Muscle of leg (tissue), 11 donors: ENCODE results near the gene TTBK2. TPM values are rescaled to one million over a fixed set of nuclear protein-coding genes. Genes with fewer than 3 reads are reported as not detected.

Experiments used
- DNase-seq: peaks from one replicate; pipeline ENCODE4 v3.0.0; 2013
- H3K27ac ChIP-seq: one replicate; pipeline ENCODE4 v1.5.1; 2013; ENCODE audit warnings: mild to moderate bottlenecking, low read length, control low read depth
- H3K27me3 ChIP-seq: one replicate; pipeline ENCODE4 v1.6.1; 2013; ENCODE audit warnings: low read length; ENCODE audit not compliant: control insufficient read depth, insufficient read depth
- H3K36me3 ChIP-seq: one replicate; pipeline ENCODE4 v1.6.1; 2013; ENCODE audit warnings: low read length; ENCODE audit not compliant: control insufficient read depth, insufficient read depth
- H3K4me1 ChIP-seq: one replicate; pipeline ENCODE4 v1.6.1; 2013; ENCODE audit warnings: low read length; ENCODE audit not compliant: control insufficient read depth, insufficient read depth
- H3K4me3 ChIP-seq: one replicate; pipeline ENCODE4 v1.5.1; 2013; ENCODE audit warnings: low read length, control low read depth
- H3K9me3 ChIP-seq: replicated peaks from 2 replicates; pipeline ENCODE4 v1.6.1; 2013; ENCODE audit warnings: low read depth, low read length; ENCODE audit not compliant: control insufficient read depth
- WGBS: methylation state at CpG from one replicate; pipeline ENCODE4 v1.1.5; 2013; ENCODE audit warnings: missing lambda C conversion rate; ENCODE audit not compliant: insufficient coverage; 5-methylcytosine and 5-hydroxymethylcytosine counted together
- polyA plus RNA-seq, 8 donors: library from polyadenylated mRNA; unstranded; fragments of 120-200 nt; gene quantifications; one replicate each; pipeline versions ENCODE4 v1.2.1 to v1.2.3, GENCODE V29; 2013; ENCODE audit warnings: inconsistent platforms in 1 of 8, low replicate concordance in 1 of 8; ENCODE audit not compliant: insufficient read length in 8 of 8, insufficient read depth in 1 of 8
- total RNA-seq: library from RNA; stranded (reverse); fragments of 120-200 nt; gene quantifications from one replicate; pipeline ENCODE4 v1.2.4, GENCODE V29; 2013

Gene TTBK2
- total and polyA plus RNA-seq, 9 donors: 6.5 to 12.9 (median 12.1) TPM

DNA sequence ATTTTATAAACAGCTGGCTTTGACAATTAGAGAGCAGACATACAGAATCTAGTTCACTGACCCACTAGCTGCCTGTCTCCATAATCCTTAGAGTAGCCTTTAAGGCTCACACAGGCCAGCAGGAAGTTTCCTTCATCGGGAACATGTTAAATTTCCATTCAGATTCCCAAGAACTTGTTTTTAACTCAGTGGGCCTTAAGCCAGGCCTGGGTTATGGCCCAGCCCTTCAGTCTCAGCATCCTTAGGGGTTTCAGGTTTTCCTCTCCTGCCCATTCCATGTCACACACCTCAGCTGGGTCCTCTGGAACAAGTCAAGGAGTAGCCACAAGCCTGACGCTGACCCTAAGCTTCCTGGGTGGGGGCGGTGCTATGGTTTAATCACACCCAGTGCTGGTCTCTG lies 198.7 kb downstream of the TTBK2 start:
- H3K4me1 ChIP-seq: no peaks in the 10 kb centered on the region
- WGBS: 73% methylated on average over 2 of the region's 3 CpGs
- H3K36me3 ChIP-seq: peaks cover 94% of the 10 kb centered on the region
- H3K9me3 ChIP-seq: no peaks in the 10 kb centered on the region
- no peak overlapping the region for H3K4me3 ChIP-seq
- peak; percentile 71 for DNase-seq
- no peak overlapping the region for H3K27ac ChIP-seq
- no peaks in the 10 kb centered on the region for H3K27me3 ChIP-seq

DNA sequence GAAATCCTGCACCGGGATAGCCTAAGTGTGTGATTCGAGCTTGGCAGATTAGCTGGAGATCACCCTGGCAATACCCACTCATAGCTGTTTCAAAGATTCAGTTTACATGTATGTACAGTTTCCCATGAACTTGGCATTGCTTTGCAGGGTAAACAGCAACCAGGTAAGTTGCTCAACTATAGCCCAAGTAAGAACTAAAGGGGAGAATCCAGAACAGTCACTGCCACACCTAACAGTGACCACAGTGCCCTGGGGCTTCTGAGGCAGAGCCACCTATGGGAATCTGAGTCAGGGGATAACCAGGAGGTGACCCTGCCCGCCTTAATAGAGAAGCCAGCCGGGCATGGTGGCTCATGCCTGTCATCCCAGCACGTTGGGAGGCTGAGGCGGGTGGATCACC lies 199.6 kb downstream of the TTBK2 start:
- WGBS: 93% methylated on average over 4 of the region's 6 CpGs
- no peaks in the 10 kb centered on the region for H3K9me3 ChIP-seq
- H3K4me1 ChIP-seq: no peaks in the 10 kb centered on the region
- no peak overlapping the region for H3K4me3 ChIP-seq
- no peak overlapping the region for H3K27ac ChIP-seq
- H3K36me3 ChIP-seq: peaks cover 90% of the 10 kb centered on the region
- DNase-seq: no peak
- no peaks in the 10 kb centered on the region for H3K27me3 ChIP-seq

DNA sequence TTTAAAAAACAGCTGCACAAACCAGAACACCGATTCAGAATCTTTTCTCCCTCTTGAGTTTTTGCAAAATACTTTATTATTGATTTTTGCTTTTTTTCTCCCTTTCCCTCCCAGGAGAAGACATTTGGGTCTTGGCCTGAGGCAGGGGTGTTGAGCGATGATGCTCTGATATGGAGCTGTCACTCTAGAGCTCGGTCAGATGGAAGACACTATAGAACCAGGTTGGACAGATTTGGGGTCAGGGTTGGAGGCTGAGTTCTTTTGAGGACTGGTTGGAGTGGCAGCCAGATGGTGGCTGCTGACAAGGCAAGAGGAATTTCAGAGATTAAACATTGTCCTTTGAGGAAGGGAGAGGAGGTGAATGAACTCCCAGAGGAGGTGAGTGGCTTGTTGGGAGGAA lies 200.5 kb downstream of the TTBK2 start:
- Histone ChIP-seq H3K9me3 (no peaks in the 10 kb centered on the region), H3K36me3 (peaks cover 83% of the 10 kb centered on the region), H3K4me1 (no peaks in the 10 kb centered on the region), H3K27ac (no peak overlapping the region), H3K27me3 (no peaks in the 10 kb centered on the region), H3K4me3 (no peak overlapping the region)
- 94% methylated on average over 2 of the region's 3 CpGs for WGBS
- DNase-seq: no peak

DNA sequence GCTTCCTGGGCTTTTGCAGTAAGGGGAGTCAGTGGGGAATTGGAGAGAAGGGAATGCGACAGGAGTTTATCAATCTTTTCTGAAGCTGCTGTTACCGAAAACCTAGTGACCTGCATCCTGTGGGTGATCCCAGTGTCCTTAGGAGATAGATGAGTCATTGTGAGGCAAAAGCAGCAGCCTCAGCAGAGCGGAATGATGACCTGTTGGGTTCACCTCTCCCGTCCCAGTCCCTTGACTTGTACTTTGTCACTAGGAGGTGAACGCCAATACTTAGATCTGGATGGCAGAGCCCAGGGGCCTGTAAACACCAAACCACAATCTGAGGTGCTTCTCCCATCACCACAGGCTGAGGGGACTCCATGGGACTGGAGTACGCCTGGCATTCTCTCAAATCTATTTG lies 201.5 kb downstream of the TTBK2 start:
- DNase-seq: no peak
- WGBS: 92% methylated on average over 4 of the region's 6 CpGs
- H3K4me3 ChIP-seq: no peak overlapping the region
- H3K27me3 ChIP-seq: no peaks in the 10 kb centered on the region
- H3K4me1 ChIP-seq: no peaks in the 10 kb centered on the region
- H3K9me3 ChIP-seq: no peaks in the 10 kb centered on the region
- no peak overlapping the region for H3K27ac ChIP-seq
- peaks cover 73% of the 10 kb centered on the region for H3K36me3 ChIP-seq

DNA sequence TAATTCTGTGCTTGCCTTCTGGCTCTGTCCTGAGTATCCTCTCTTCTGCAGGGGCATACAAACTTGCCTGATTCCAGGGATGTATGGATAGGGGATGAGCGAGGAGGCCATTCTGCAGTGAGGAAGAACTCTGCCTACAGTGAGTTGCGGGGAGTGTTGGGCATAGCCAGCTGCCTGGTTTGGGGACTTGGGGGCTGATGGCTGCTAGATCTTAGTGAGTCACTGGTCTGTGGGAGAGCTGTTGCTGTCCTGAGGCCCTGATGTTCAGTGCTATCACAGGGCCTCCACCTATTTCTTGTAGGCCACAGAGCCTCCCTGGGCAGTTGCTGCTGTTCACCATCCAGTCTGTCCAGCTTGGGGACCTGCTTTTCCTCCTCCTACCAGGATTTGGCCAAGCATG lies 204.0 kb downstream of the TTBK2 start:
- Histone ChIP-seq H3K4me3 (no peak overlapping the region), H3K27me3 (no peaks in the 10 kb centered on the region), H3K27ac (no peak overlapping the region), H3K36me3 (peaks cover 51% of the 10 kb centered on the region), H3K4me1 (no peaks in the 10 kb centered on the region), H3K9me3 (no peaks in the 10 kb centered on the region)
- WGBS: 93% methylated on average over 2 of the region's 2 CpGs
- no peak for DNase-seq

DNA sequence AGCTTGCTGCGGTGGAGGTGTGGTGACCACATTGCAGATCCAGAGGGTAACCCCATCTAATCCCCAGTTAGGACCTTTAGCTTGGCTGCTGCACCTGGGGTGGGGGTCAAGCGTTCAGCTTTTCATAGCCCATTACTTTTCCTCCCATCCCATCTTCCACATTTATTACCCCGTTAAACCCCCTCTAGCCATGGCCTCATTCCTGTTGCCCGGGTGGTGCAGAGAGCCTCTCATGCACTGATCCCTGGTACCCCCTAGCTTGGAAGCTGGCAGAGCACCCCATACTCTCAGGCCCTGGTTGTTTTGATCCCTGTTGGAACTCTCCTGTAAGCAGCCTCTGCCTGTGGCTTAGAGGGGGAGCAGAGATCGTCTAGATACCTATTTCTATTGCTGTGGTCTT lies 204.5 kb downstream of the TTBK2 start:
- no peaks in the 10 kb centered on the region for H3K9me3 ChIP-seq
- WGBS: 82% methylated on average over 3 of the region's 5 CpGs
- no peak overlapping the region for H3K27ac ChIP-seq
- H3K27me3 ChIP-seq: no peaks in the 10 kb centered on the region
- H3K4me1 ChIP-seq: no peaks in the 10 kb centered on the region
- no peak overlapping the region for H3K4me3 ChIP-seq
- H3K36me3 ChIP-seq: peaks cover 47% of the 10 kb centered on the region
- DNase-seq: no peak

DNA sequence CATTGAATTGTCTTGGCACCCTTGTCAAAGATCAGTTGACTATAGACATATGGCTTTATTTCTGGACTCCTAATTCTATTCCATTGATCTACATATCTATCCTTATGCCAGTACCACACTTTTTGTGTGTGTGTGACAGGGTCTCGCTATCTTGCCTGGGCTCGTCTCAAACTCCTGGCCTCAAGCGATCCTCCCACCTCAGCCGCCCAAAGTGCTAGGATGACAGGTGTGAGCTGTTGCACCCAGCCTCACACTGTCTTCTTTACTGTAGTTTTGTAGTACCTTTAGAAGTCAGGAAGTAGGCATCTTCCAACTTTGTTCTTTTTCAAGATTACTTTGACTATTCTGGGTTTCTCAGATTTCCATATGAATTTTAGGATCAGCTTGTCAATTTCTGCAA lies 208.0 kb downstream of the TTBK2 start:
- DNase-seq: no peak
- H3K27ac ChIP-seq: no peak overlapping the region
- no CpG with 5 or more reads among the region's 4 CpGs for WGBS

DNA sequence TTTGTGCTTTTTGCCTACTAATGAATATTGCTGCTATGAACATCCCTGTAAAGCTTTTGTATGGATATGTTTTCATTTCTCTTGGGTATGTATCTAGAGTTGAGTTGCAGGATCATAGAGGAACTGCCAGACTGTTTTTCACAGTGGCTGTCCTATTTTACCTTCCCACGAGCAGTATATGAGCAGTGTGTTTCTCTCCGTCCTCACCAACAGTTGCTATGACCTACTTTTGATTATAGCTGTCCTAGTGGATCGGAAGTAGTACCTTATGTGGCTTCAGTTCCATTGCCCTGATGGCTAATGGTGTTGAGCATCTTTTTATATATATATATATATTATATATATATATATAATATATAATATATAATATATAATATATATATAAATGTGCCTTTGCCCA lies 208.8 kb downstream of the TTBK2 start:
- H3K4me3 ChIP-seq: no peak overlapping the region
- no peaks in the 10 kb centered on the region for H3K27me3 ChIP-seq
- no peak for DNase-seq
- peaks cover 6% of the 10 kb centered on the region for H3K36me3 ChIP-seq
- H3K27ac ChIP-seq: no peak overlapping the region
- no peaks in the 10 kb centered on the region for H3K4me1 ChIP-seq
- no CpG with 5 or more reads among the region's 3 CpGs for WGBS
- H3K9me3 ChIP-seq: no peaks in the 10 kb centered on the region

More for the DNA sequence above, 208.0 kb downstream of the TTBK2 start:
- H3K4me3 ChIP-seq: no peak overlapping the region
- H3K9me3 ChIP-seq: no peaks in the 10 kb centered on the region
- H3K36me3 ChIP-seq: peaks cover 15% of the 10 kb centered on the region
- H3K27me3 ChIP-seq: no peaks in the 10 kb centered on the region
- H3K4me1 ChIP-seq: no peaks in the 10 kb centered on the region

DNA sequence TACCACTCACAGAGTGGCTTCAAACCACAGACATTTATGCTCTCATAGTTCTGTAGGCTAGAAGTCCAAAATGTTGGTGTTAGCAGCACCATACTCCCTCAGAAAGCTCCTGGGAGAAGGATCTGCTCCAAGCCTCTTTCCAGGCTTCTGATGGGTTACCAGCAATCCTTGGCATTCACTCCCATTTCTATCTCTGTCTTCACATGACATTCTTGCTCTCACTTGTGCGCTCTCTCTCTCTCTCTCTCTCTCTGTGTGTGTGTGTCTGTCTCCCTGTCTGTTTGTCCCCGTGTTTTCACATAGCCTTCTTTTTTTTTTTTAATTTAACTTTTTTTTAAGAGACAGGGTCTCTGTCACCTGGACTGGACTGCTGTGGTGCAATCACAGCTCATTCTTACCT lies 209.9 kb downstream of the TTBK2 start:
- no peaks in the 10 kb centered on the region for H3K27me3 ChIP-seq
- H3K4me3 ChIP-seq: no peak overlapping the region
- no peak for DNase-seq
- no peaks in the 10 kb centered on the region for H3K9me3 ChIP-seq
- H3K4me1 ChIP-seq: no peaks in the 10 kb centered on the region
- no peak overlapping the region for H3K27ac ChIP-seq
- no CpG with 5 or more reads among the region's 2 CpGs for WGBS
- H3K36me3 ChIP-seq: peaks cover under 1% of the 10 kb centered on the region

DNA sequence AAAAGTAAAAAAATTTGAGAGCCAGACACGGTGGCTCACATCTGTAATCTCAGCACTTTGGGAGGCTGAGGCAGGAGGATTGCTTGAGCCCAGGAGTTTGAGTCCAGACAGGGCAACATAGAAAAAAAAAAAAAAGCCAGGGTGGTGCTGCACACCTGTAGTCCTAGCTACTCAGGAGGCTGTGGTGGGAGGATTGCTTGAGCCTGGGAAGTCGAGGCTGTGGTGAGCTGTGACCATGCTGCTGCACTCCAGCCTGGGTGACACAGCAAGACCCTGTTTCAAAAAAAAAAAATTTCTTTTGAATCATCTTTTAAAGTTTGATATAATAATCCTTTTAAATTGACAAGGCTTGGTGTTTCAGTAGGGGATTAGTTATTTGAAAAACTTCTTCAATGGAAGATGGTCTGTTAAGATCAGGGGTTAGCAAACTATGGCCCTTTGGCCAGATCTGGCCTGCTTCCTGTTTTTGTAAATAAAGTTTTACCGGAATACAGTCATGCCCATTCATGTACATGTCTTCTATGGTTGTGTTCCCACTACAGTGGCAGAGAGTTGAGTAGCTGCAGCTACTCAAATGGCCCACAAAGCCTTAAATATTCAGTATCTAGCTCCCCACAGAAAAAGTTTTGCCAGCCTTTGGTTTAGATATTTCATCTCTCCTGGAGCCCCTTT lies 212.6 kb downstream of the TTBK2 start:
- Histone ChIP-seq H3K4me3 (no peak overlapping the region), H3K27ac (no peak overlapping the region), H3K27me3 (no peaks in the 10 kb centered on the region), H3K36me3 (peaks cover 6% of the 10 kb centered on the region), H3K9me3 (no peaks in the 10 kb centered on the region), H3K4me1 (no peaks in the 10 kb centered on the region)
- WGBS: 100% methylated on average over 2 of the region's 3 CpGs
- DNase-seq: no peak

DNA sequence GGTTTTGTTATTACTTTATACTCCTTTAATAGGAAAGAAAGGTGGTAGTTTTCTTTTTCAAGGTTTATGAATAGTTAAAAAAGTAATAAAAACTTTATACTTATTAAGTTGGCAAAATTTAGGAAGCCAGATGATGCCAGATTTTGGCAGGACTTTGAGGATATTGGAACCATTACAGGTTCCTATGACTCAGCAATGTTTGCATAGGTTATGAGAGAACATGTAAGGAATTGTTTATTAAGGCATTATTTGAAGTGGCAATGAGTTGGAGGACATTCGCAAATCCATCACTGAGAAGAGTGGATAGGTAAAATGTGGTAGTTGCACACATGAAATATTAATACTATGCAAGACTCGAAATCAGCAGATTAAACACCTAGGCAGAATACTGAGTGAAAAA lies 213.5 kb downstream of the TTBK2 start:
- no peaks in the 10 kb centered on the region for H3K27me3 ChIP-seq
- no peak overlapping the region for H3K27ac ChIP-seq
- WGBS: no CpG with 5 or more reads among the region's 2 CpGs
- no peaks in the 10 kb centered on the region for H3K9me3 ChIP-seq
- H3K4me3 ChIP-seq: no peak overlapping the region
- no peak for DNase-seq
- H3K36me3 ChIP-seq: peaks cover 6% of the 10 kb centered on the region
- no peaks in the 10 kb centered on the region for H3K4me1 ChIP-seq
